Thymus (tissue), 11 donors: Measurements from ENCODE around the gene TTBK2. TPM values are rescaled to one million over a fixed set of nuclear protein-coding genes. Genes with fewer than 3 reads are reported as not detected.

Experiments
- DNase-seq, 9 donors: peaks; one replicate each; pipeline ENCODE4 v3.0.0-alpha.2; 2013; ENCODE audit warnings: low spot score in 9 of 9, low read depth in 6 of 9, missing footprints in 1 of 9
- H3K27ac ChIP-seq, 2 donors: one replicate each; pipeline ENCODE4 v1.5.1; 2013; ENCODE audit warnings: control low read depth in 1 of 2, low read depth in 1 of 2, low read length in 1 of 2, mild to moderate bottlenecking in 1 of 2, moderate library complexity in 1 of 2
- H3K27me3 ChIP-seq, 2 donors: one replicate each; pipeline ENCODE4 v1.5.1; 2013; ENCODE audit warnings: low read length in 1 of 2; ENCODE audit not compliant: control insufficient read depth in 2 of 2, insufficient read depth in 1 of 2
- H3K36me3 ChIP-seq, 2 donors: one replicate each; pipeline ENCODE4 v1.5.1; 2013; ENCODE audit warnings: low read length in 1 of 2, mild to moderate bottlenecking in 1 of 2, moderate library complexity in 1 of 2; ENCODE audit not compliant: control insufficient read depth in 2 of 2, insufficient read depth in 2 of 2
- H3K4me1 ChIP-seq, 2 donors: one replicate each; pipeline ENCODE4 v1.5.1; 2013; ENCODE audit warnings: low read length in 2 of 2; ENCODE audit not compliant: control insufficient read depth in 2 of 2, insufficient read depth in 2 of 2
- H3K4me3 ChIP-seq, 2 donors: one replicate each; pipeline ENCODE4 v1.5.1; 2013; ENCODE audit warnings: low read length in 2 of 2, control low read depth in 1 of 2, mild to moderate bottlenecking in 1 of 2
- H3K9me3 ChIP-seq, 2 donors: one replicate each; pipeline ENCODE4 v1.5.1; 2013; ENCODE audit warnings: low read length in 1 of 2, mild to moderate bottlenecking in 1 of 2; ENCODE audit not compliant: control insufficient read depth in 2 of 2, insufficient read depth in 1 of 2
- WGBS: extraction: QIAGEN DNeasy Blood & Tissue Kit; methylation state at CpG from one replicate; pipeline ENCODE4 v1.1.7; 2013; 5-methylcytosine and 5-hydroxymethylcytosine counted together
- polyA plus RNA-seq: library from polyadenylated mRNA; stranded (reverse); fragments of 200-250 nt; gene quantifications from one replicate; pipeline ENCODE4 v1.2.3, GENCODE V29; 2013
- total RNA-seq: library from RNA; stranded (reverse); fragments of 120-200 nt; gene quantifications from one replicate; pipeline ENCODE4 v1.2.4, GENCODE V29; 2013
- donor health status: healthy.

Gene TTBK2
- total and polyA plus RNA-seq, 2 donors = 4.4 to 5.7 TPM

- DNase-seq = no peak
- Histone ChIP-seq H3K36me3 (no peaks in the 10 kb centered on the region), H3K27me3 (no peaks in the 10 kb centered on the region), H3K27ac (no peak overlapping the region), H3K4me3 (no peak overlapping the region), H3K9me3 (no peaks in the 10 kb centered on the region), H3K4me1 (no peaks in the 10 kb centered on the region)
- over 99% methylated on average over 2 of the region's 2 CpGs for WGBS
Observed at GRCh38 chr15:42932833-42933515, 12.4 kb upstream of the TTBK2 start.

GRCh38 chr15:42931702-42932486 lies 11.3 kb upstream of the TTBK2 start:
- 86% methylated on average over 7 of the region's 7 CpGs for WGBS
- Histone ChIP-seq H3K9me3 (no peaks in the 10 kb centered on the region), H3K36me3 (no peaks in the 10 kb centered on the region), H3K4me1 (no peaks in the 10 kb centered on the region), H3K27me3 (no peaks in the 10 kb centered on the region), H3K27ac (no peak overlapping the region), H3K4me3 (no peak overlapping the region)
- no peak for DNase-seq

DNA sequence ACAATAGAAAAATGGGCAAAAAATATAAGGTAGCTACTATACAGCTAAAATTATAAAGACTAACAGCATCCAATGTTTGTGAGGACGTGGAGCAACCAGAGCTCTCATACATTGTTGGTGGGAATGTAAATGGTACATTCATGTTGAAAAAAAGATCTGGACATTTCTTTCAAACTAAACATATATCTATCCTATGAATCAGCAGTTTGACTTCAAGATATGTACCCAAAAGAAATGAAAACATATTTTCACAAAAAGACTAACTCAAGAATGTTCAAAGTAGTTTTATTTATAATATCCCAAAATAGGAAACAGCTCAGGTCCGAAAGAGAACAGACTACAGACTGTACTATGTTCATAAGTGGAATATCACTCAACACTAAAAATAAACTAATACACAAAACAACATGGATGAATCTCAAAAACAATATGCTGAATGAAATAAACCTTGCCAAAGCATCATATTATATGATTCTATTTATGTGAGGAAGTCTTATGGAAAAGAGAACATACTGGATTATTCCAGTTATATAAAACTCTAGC lies 8.8 kb upstream of the TTBK2 start:
- H3K27me3 ChIP-seq = no peaks in the 10 kb centered on the region
- no peak overlapping the region for H3K4me3 ChIP-seq
- no peaks in the 10 kb centered on the region for H3K9me3 ChIP-seq
- H3K27ac ChIP-seq = no peak overlapping the region
- no peaks in the 10 kb centered on the region for H3K4me1 ChIP-seq
- no peaks in the 10 kb centered on the region for H3K36me3 ChIP-seq
- no peak for DNase-seq
- WGBS = 94% methylated on average over 2 of the region's 2 CpGs

DNA sequence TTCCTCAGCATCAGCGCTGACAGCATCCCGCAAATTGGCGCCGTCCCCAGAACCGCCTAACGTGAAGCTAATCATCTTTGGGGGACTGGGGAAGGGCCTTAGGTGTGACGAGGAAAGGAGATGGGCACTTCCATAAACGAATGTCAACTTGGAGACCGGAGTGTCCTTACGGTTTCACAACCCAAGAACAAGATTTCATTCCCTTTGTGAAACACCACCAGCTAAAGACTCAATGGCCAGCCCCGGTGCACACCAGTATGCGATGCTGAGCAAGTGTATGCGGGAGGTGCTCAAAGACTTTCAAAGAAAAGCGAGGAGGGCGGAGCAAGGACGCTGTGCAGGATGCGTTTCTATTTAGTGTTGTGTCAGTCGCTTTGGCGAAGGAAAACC lies 759 bp upstream of the TTBK2 start:
- WGBS = under 1% methylated on average over 19 of the region's 19 CpGs
- Histone ChIP-seq H3K4me3 (peak overlapping the region; percentile 79 to 96), H3K27ac (no peak overlapping the region), H3K27me3 (no peaks in the 10 kb centered on the region), H3K36me3 (no peaks in the 10 kb centered on the region), H3K9me3 (peaks cover 0 to under 1% of the 10 kb centered on the region in 2 donors), H3K4me1 (peaks cover 0 to 12% of the 10 kb centered on the region in 2 donors)
- DNase-seq = peak; percentile 26 to 70 (median 39)

- whole genome bisulfite sequencing = under 1% methylated on average over 40 of the region's 40 CpGs
Observed at GRCh38 chr15:42919799-42920518, 619 bp downstream of the TTBK2 start.

GRCh38 chr15:42919308-42919707 lies 1.3 kb downstream of the TTBK2 start:
- no peaks in the 10 kb centered on the region for H3K27me3 ChIP-seq
- H3K36me3 ChIP-seq = no peaks in the 10 kb centered on the region
- no peak overlapping the region for H3K27ac ChIP-seq
- DNase-seq = no peak
- H3K4me3 ChIP-seq = peak overlapping the region; percentile 79 to 96
- peaks cover 0 to 3% of the 10 kb centered on the region in 2 donors for H3K9me3 ChIP-seq
- WGBS = 80% methylated on average over 2 of the region's 2 CpGs
- H3K4me1 ChIP-seq = peaks cover 0 to 12% of the 10 kb centered on the region in 2 donors

More at GRCh38 chr15:42919799-42920518, 619 bp downstream of the TTBK2 start:
- Histone ChIP-seq H3K9me3 (peaks cover 0 to 3% of the 10 kb centered on the region in 2 donors), H3K36me3 (no peaks in the 10 kb centered on the region), H3K4me1 (peaks cover 0 to 12% of the 10 kb centered on the region in 2 donors), H3K27me3 (no peaks in the 10 kb centered on the region), H3K27ac (peak overlapping the region; percentile 59 to 87), H3K4me3 (peak overlapping the region; percentile 79 to 96)
- peak in 6 of 9 donors; percentile 17 to 58 (median 22) for DNase-seq

DNA sequence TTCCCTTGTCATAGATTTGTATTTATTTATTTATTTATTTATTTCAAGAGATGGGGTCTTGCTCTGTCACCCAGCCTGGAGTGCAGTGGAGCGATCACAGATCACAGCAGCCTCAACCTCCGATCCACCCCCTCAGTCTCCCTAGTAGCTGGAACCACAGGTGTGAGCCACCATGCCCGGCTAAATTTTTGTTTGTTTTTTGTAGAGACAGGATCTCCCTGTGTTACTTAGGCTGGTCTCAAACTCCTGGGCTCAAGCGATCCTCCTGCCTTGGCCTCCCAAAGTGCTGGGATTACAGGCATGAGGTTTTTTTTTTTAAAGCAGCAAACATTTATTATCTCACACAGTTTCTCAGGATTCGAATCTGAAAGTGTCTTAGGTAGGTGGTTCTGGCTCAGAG lies 2.5 kb downstream of the TTBK2 start:
- Histone ChIP-seq H3K27me3 (no peaks in the 10 kb centered on the region), H3K36me3 (no peaks in the 10 kb centered on the region), H3K4me1 (peaks cover 0 to 12% of the 10 kb centered on the region in 2 donors), H3K9me3 (peaks cover 0 to 3% of the 10 kb centered on the region in 2 donors), H3K4me3 (no peak overlapping the region), H3K27ac (no peak overlapping the region)
- no peak for DNase-seq
- 86% methylated on average over 5 of the region's 5 CpGs for WGBS

DNA sequence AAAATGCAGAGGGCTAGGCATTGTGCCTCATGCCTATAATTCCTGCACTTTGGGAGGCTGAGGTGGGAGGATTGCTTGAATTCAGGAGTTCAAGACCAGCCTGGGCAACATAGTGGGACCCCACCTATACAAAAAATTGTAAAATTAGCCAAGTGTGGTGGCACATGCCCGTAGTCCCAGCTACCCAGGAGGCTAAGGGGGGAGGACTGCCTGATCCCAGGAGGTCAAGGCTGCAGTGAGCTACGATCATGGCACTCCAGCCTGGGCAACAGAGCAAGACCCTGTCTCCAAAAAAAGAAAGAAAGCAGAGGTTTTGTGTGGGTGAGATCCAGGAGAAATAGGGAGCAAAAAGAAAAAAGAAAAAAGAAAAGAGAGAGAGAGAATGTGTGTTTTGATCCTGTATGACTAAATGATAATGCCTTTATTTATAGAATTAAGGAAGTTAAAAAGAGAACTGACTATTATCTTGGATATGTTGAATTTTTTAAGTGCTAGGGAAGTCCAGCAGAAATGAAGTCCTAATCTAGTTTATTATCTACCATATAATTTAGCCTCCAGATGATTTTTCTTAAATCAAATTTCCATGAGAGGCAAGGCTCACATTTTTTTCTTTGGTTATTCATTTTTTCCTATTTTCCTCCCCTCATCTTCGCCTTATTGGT lies 4.8 kb downstream of the TTBK2 start:
- WGBS = 97% methylated on average over 3 of the region's 3 CpGs

More for the DNA sequence above, 4.8 kb downstream of the TTBK2 start:
- Histone ChIP-seq H3K4me3 (no peak overlapping the region), H3K27ac (no peak overlapping the region), H3K36me3 (no peaks in the 10 kb centered on the region), H3K27me3 (no peaks in the 10 kb centered on the region), H3K4me1 (peaks cover 0 to 4% of the 10 kb centered on the region in 2 donors), H3K9me3 (peaks cover 0 to 3% of the 10 kb centered on the region in 2 donors)
- DNase-seq = no peak
